ENCODE results near the gene MCC. TPM values are rescaled to one million over a fixed set of nuclear protein-coding genes. Genes with fewer than 3 reads are reported as not detected.

The MCC gene
- total RNA-seq, 1 donor from 2014 or later: 2.5 TPM

DNA sequence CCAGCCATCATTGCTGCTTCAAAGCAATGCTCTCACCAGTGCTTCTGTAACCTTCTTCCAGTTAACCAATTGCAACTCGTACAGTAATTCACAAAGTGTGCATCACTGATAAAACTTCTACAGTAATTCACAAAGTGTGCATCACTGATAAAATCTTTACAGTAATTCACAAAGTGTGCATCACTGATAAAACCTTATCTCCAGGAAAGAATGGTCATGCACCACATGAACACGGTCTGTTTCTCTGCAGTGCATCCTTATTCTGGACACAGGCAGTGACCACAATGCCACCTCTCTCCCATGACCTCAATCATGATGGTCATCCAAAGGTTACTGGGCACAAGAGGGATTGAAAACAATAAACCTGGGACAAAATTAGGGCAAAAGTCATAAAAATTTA, 207.1 kb downstream of the MCC start:
- H3K27me3 ChIP-seq: no peaks in the 10 kb centered on the region
- peaks cover 4% of the 10 kb centered on the region for H3F3A ChIP-seq (ENCODE audit: low read depth)
- no peak overlapping the region for H3K4me3 ChIP-seq
- no peaks in the 10 kb centered on the region for H3K36me3 ChIP-seq
- no peak overlapping the region for H2AFZ ChIP-seq (replicated peaks)
- peaks cover 9% of the 10 kb centered on the region for H3K79me2 ChIP-seq (ENCODE audit: low read depth)
- Mint-ChIP-seq H3K4me1 (peaks cover 3% of the 10 kb centered on the region), H3K27ac (no peak overlapping the region), H3K9me3 (no peaks in the 10 kb centered on the region), H3K4me3 (no peak overlapping the region), H3K36me3 (peaks cover 3% of the 10 kb centered on the region), H3K27me3 (ENCODE audit: insufficient read depth, low read depth) (no peaks in the 10 kb centered on the region)
- TF ChIP-seq, protein P1, sequence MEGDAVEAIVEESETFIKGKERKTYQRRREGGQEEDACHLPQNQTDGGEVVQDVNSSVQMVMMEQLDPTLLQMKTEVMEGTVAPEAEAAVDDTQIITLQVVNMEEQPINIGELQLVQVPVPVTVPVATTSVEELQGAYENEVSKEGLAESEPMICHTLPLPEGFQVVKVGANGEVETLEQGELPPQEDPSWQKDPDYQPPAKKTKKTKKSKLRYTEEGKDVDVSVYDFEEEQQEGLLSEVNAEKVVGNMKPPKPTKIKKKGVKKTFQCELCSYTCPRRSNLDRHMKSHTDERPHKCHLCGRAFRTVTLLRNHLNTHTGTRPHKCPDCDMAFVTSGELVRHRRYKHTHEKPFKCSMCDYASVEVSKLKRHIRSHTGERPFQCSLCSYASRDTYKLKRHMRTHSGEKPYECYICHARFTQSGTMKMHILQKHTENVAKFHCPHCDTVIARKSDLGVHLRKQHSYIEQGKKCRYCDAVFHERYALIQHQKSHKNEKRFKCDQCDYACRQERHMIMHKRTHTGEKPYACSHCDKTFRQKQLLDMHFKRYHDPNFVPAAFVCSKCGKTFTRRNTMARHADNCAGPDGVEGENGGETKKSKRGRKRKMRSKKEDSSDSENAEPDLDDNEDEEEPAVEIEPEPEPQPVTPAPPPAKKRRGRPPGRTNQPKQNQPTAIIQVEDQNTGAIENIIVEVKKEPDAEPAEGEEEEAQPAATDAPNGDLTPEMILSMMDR (IDR thresholded peaks at IDR 0.05): no peak
- no peak for TF ChIP-seq EZH2phosphoT487 (IDR thresholded peaks at IDR 0.05)
- TF ChIP-seq EZH2 (IDR thresholded peaks at IDR 0.05): no peak
- H4K20me1 ChIP-seq (ENCODE audit: low read depth): no peaks in the 10 kb centered on the region
- H3K9me3 ChIP-seq (ENCODE audit: low read depth): no peaks in the 10 kb centered on the region
- H3K4me1 ChIP-seq: peaks cover 18% of the 10 kb centered on the region
- H3K9ac ChIP-seq: no peak overlapping the region
- H3K4me2 ChIP-seq: no peak overlapping the region
- H3K27ac ChIP-seq: no peak overlapping the region
- DNase-seq (ENCODE audit: low spot score): no peak

DNA sequence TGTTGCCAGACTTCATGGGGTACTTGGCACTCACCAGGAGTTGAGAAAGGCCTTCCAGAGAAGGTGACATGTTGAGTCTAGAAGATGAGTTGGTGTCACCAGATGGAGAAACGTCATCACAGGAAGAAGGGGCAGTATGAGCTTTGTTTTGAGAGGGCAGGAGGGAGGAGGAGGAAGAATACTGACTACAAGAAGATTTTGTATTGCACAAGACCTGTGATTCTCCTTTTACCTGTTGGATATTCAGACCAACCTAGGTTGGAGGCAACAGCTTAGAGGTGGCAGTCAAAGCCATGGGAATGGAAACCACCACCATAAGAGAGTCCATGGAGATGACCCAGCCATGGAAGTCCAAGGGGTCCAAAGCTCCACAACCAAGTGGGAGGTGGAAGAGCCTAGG, 207.7 kb downstream of the MCC start:
- H3K27me3 ChIP-seq: no peaks in the 10 kb centered on the region
- no peak overlapping the region for H2AFZ ChIP-seq (replicated peaks)
- no peak overlapping the region for H3K27ac ChIP-seq
- peaks cover 7% of the 10 kb centered on the region for H3K79me2 ChIP-seq (ENCODE audit: low read depth)
- H3K9me3 ChIP-seq (ENCODE audit: low read depth): no peaks in the 10 kb centered on the region
- Mint-ChIP-seq H3K9me3 (no peaks in the 10 kb centered on the region), H3K27me3 (ENCODE audit: insufficient read depth, low read depth) (no peaks in the 10 kb centered on the region), H3K4me1 (peaks cover 6% of the 10 kb centered on the region), H3K4me3 (no peak overlapping the region), H3K27ac (no peak overlapping the region), H3K36me3 (peaks cover 3% of the 10 kb centered on the region)
- TF ChIP-seq, protein P1 (IDR thresholded peaks at IDR 0.05): no peak
- TF ChIP-seq EZH2 (IDR thresholded peaks at IDR 0.05) (no peak), EZH2phosphoT487 (IDR thresholded peaks at IDR 0.05) (no peak)
- H3F3A ChIP-seq (ENCODE audit: low read depth): peaks cover 10% of the 10 kb centered on the region
- no peaks in the 10 kb centered on the region for H3K36me3 ChIP-seq
- DNase-seq (ENCODE audit: low spot score): no peak
- H3K4me3 ChIP-seq: no peak overlapping the region
- no peak overlapping the region for H3K9ac ChIP-seq
- peaks cover 4% of the 10 kb centered on the region for H4K20me1 ChIP-seq (ENCODE audit: low read depth)
- H3K4me2 ChIP-seq: no peak overlapping the region
- H3K4me1 ChIP-seq: peaks cover 24% of the 10 kb centered on the region

DNA sequence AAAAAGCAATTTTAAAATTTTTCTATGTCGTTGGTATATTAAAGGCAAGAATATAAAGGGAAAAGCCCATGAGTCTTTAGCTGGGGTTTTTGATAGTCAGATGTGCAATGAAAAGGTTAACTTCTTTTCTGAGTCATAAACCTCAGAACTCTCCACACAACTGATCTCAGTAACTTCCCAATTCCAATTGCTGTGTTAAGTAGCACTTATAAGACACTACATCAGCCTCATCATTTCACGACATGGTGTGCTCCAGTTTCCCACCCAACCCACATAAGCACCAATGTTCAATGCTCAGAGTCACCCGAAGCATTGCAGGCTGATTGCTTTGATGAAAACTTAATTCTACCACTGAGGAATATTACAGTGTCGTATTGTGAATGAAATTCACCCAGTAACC, 209.3 kb downstream of the MCC start:
- no peak overlapping the region for H3K4me3 Mint-ChIP-seq
- Histone ChIP-seq H3K9me3 (ENCODE audit: low read depth) (no peaks in the 10 kb centered on the region), H4K20me1 (ENCODE audit: low read depth) (peaks cover 9% of the 10 kb centered on the region), H3F3A (ENCODE audit: low read depth) (peaks cover 25% of the 10 kb centered on the region), H3K9ac (no peak overlapping the region), H2AFZ (replicated peaks) (no peak overlapping the region), H3K27ac (no peak overlapping the region), H3K4me3 (no peak overlapping the region), H3K4me2 (no peak overlapping the region), H3K27me3 (no peaks in the 10 kb centered on the region), H3K79me2 (ENCODE audit: low read depth) (peaks cover 4% of the 10 kb centered on the region), H3K36me3 (no peaks in the 10 kb centered on the region), H3K4me1 (peaks cover 39% of the 10 kb centered on the region)
- H3K27me3 Mint-ChIP-seq (ENCODE audit: insufficient read depth, low read depth): no peaks in the 10 kb centered on the region
- no peaks in the 10 kb centered on the region for H3K9me3 Mint-ChIP-seq
- TF ChIP-seq, protein P1 (IDR thresholded peaks at IDR 0.05): no peak
- TF ChIP-seq EZH2 (IDR thresholded peaks at IDR 0.05) (no peak), EZH2phosphoT487 (IDR thresholded peaks at IDR 0.05) (no peak)
- no peak for DNase-seq (ENCODE audit: low spot score)
- peaks cover 22% of the 10 kb centered on the region for H3K4me1 Mint-ChIP-seq
- peaks cover 3% of the 10 kb centered on the region for H3K36me3 Mint-ChIP-seq
- H3K27ac Mint-ChIP-seq: no peak overlapping the region
